HL-60/S4 treated with retinoic acid at 250 ng/mL for 4 days and 3 days (cell line): Measurements from ENCODE around the gene PIN4.
"Not testable (repeated sequence)": the region's sequence is repeated elsewhere in the genome, so short reads cannot be mapped to it uniquely, and the experiment has no call there.

Experiments used
- in situ Hi-C: fragments of 300-500 bp; cut with MboI; formaldehyde crosslinking; loops from 2 replicates; pipeline ENCODE4 v1.7.0; 2022; ENCODE audit warnings: low sequenced_read_pairs

The PIN4 gene

DNA sequence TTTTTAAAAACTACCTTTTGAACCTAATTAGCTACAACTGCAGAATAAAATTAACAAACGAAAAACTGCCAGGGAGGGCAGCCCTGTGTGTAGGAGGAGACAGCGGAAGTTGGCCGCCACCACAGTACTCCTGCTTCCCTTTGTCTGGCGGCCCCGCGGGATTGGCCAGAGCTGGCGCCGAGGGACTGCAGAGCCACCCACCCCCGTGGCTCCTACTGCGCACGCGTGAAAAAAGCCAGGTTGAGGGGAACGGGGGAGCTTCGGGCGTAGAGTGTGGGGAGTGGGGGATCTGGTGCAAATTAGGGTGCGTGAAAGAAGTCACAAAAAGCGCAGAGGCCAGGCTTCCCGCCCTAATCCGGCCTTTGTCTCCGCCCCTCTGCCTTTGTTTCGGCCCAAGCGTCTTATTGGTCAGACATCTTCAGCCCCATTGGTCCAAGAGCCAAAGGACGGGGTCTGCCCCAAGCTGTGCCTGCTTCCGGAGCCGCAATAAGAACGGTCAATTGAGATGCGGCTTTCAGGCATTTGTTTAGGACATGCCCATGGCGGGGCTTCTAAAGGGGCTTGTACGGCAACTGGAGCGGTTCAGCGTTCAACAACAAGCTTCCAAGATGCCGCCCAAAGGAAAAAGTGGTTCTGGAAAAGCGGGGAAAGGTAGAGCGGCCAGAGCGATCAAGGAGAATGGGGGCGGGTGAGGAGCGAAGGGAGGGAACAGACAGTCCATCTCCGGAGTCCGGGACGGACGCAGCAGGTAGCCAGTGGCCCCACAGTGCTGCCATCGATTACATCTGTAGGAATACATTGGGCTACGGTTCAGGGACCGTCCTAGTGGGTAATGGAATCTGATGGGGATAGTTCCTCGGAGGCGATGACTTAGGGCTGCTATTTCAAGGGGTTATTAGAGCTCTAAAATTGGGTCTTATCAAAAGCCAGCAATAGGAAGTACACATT is at the start of gene PIN4:
TSS of gene PIN4 (plus strand) at position 580 of the 948 bp plus-strand sequence. CDS start at position 609, 29 bp downstream.
- in situ Hi-C loops = no loop called here

DNA sequence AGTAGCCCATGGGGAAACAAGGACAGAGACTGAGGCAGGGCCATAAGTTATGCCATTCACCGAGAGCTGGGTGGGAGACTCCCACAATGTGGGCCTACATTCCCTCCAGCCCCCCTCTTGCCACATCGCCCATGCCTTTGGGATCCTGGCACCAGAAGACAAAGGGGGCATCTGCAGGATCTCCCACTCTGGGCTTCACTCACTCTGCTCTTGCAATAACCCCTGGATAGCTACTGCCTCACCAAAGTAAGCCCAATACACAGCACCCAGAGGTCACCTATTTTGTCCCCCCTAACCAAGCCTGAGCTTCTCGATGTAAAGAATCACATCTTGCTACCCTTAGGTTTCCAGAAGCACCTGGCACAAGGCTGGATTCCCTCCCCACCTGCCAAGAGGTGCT is 49.1 kb upstream of the PIN4 start:
- in situ Hi-C loops = no loop called here

DNA sequence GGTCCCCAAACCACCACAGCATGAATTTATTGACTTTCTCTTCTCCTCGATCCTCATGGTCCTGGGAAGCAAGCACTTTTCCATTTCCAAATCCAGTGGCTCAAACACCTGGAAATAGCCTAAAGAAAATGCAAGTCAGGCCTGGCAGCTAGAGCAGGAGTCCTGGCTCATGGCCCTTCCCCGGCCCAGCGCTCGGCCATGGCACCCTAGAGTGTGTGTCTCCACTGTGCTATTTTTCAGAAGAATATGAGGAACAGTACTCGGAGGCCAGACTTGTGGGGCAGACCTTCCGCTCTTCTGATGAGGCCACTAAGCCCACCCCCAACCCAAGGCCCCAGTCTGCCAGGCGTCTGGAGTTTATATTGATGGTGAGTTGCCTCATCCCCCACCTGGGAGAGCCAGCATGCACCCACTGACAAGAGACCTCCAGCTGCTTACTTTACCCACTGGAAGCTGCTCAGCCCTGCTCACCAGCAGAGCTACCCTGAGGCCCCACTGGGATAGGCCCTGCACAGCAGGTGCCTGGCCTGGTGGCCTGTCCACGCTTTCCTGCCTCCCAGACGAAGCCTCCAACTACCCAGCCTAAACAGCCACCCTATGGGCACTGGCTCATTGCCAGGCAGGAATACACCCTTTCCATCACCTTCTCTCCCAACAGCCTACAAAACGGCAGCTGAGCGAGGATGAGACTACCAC is 47.6 kb upstream of the PIN4 start:
- in situ Hi-C loops = no loop called here

DNA sequence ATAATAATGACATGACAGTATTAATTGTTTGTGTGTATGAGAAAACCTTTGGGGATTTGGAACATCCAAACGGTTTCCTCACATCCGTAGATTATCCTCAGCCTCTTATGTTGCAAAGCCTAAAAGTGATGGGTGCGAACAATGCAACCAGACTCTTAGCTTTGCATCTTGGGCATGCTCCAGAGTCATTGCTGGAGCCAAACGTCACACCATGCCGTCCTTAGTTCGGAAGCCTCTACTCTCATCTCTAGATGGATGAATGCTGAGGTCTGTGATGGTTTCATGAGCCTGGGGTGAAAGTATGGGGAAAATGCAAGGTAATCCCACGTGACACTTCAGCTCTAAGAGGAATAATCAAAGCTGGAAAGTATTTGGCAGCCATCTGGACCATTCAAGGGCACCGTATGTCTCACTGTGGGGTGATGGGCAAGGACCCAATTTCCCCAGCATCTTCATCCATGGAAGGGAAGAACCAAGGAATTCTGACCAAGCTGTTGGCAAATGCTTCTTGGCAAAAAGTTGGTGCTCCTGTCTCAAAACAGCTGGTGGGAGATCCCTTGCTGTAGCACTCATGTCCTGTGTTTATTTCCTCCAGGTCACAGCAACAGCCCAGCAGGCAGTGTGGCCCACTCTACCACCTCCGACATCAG is 43.6 kb upstream of the PIN4 start:
- in situ Hi-C loops = no loop called here

DNA sequence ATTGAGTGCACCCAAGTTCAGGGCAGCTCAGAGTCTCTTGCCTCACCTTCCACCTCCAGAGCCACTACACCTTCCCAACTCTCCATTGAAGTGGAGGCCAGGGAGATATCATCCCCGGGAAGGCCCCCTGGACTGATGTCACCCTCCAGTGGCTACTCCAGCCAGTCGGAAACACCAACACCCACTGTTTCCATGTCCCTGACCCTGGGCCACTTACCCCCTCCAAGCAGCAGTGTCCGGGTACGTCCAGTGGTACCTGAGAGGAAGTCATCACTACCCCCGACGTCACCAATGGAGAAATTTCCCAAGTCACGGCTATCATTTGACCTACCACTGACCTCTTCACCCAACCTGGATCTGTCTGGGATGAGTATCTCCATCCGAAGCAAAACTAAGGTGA is 42.0 kb upstream of the PIN4 start:
- in situ Hi-C loops = no loop called here

DNA sequence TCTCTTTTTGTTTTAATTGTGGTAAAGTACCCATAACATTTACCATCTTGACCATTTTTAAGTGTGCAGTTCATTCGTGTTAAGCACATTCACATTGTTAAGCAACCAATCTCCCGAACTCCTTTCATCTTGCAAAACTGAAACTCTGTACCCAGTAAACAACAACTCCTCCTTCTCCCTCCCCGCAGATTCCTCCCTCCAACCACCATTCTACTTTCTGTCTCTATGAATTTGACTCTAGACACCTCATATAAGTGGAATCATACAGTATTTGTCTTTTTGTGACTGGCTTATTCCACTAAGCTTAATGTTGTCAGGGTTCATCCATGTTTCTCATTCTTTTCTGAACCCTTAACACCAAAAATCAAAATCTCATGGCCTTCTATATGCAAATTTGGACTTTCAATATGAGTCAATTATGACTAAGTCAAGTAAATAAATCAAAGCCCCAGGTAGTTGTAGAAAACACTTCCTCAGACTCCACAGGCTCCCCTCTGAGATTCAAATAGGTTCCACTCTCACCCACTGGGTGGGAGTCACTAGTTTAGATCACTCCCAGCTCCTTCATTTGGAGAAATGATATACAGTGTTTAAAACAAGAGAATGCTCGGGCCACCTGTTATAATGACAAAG is 40.1 kb upstream of the PIN4 start:
- in situ Hi-C loops = no loop called here

DNA sequence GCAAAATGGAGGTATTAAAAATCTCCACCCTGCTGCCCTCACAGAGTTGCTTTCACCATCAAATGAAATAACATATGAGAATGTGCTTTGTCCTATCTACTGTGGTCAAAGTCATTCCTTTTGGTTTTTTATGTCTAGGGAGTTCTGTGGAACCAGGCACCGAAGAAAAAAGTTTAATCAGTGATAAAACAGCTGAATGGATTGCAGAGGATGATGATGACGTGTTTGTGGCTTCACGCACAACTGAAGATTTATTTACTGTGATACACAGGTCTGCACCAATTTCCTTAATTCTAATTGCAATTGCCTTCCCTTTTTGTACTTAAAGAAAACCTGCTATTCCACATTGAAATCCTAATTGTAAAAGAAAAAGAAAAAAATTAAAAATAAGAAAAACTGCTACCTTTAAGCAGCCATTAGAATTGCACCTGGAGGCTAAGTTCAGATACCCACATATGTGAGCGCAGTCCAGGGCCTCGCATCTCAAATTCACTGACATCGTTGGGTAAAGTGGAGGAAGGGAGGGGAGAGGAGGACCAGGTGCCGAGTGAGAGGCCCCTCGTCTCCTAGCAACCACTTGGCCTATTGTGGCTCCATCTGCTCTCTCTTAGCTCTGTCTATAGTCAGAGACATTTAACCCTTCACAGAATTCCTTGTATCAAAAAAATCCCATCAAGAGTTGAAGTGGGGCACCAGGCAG is 39.3 kb upstream of the PIN4 start:
- in situ Hi-C loops = no loop called here

DNA sequence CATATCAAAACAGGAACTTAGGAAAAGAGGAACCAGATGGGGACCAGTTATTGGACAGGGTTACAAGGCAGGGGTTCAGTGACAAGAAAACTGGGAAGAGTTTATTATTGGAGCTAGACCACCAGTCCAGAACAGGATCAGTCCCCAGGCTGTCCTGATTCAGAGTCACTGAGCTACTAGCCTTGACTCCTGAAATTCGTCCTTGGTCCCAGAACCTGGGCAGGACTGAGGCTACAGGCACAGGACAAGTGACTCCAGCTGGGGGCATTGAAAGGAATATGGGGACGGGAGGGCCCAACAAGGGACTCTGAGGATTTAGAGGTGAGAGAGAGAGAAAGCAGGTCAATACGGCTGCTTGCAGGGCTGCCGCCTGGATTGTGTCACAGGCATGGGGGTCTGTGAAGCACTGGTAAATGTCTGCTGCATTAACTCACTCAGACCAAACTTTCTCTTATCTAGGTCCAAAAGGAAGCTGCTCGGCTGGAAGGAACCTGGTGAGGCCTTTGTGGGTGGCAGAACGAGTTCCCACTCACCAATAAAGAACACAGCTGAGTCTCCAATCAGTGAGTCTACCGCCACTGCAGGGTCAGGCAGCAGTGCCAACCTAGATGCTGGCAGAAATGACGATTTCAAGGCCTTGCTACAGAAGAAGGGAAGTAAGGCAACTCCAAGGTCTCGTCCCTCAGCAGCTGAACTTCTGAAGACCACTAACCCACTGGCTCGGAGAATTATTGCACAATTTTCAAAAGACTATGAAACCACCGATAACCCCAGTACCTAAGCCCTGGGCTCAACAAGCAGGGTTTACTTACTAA is 38.6 kb upstream of the PIN4 start:
- in situ Hi-C loops = no loop called here

DNA sequence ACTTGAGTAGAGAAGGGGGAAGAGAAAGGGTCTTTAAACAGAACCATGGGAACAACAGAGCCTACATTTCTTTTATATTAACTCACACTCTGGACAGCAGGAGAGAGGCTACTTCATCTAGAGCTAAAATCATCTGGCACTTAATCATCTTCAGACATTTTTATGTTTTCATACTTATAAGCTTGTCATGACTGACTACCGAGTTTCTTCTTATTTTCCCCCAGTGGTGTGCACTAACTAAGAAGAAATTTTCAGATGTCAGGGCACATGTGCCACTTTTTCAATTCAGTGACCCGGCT is 38.0 kb upstream of the PIN4 start:
- in situ Hi-C loops = no loop called here

DNA sequence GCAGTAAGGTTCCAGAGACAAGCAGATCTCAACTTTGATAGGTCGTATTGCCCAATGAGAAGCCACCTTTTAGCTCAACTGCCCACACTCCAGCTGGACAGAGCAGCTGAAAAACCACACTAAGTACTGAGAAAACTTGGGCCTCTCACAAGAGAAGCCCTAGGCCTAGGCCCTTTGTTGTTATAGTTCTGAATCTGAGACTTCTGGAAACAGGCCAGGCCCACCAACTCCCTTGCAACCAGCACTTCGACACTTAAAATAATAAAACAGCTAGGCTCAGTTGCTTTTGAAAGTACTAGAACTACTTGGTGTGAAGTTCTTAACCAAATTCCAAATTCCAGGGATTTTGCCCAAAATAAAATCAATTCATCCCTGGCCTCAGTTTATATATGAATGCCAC is 36.4 kb upstream of the PIN4 start:
- in situ Hi-C loops = no loop called here

DNA sequence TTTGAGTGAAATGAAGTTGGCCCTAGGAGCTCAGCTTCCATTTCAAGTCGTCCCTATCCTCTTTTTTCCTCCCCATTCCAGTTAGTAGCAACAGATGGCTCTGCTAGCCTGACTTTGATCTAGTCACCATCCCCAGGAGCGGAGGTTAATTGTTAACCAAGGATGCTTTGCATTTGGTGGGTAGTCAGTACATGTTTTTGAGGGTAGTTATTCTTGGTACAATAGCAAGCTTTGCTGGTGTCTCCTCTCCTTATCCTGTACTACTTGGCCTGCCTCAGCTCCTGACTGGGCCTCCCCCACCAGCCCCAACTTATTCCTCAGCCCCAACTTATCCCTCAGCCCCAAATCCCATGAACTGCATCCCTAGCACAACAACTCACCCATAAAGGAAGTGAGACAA is 35.0 kb upstream of the PIN4 start:
- in situ Hi-C loops = no loop called here

DNA sequence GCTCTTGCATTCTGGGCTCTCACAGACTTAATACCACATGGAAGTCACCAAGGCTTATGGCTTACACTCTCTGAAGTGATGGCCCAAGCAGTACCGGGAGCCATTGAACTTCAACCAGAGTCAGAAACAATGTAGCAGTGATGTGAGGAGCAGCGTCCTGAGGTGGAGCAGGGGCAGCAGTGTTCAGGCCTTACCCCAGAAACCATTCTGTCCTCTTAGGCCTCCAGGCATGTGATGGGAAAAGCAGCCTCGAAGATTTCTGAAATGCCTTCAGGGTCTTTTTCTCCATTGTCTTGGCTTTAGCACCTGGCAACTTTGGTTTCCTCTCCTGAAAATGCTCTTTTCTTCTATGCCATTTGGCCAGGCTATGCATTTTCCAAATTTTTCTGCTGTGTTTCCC is 22.8 kb upstream of the PIN4 start:
- in situ Hi-C loops = no loop called here

DNA sequence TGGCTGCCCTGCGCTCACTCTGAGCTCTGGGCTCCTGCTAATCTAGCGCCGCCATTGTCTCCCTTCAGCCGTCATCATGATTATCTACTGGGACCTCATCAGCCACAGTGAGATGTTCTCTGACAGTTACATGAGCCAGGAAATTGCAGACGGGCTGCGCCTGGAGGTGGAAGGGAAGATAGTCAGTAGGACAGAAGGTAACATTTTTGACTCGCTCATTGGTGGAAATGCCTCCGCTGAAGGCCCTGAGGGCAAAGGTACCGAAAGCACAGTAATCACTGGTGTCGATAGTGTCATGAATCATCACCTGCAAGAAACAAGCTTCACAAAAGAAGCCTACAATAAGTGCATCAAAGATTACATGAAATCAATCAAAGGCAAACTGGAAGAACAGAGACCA is 21.8 kb upstream of the PIN4 start:
- in situ Hi-C loops = no loop called here

DNA sequence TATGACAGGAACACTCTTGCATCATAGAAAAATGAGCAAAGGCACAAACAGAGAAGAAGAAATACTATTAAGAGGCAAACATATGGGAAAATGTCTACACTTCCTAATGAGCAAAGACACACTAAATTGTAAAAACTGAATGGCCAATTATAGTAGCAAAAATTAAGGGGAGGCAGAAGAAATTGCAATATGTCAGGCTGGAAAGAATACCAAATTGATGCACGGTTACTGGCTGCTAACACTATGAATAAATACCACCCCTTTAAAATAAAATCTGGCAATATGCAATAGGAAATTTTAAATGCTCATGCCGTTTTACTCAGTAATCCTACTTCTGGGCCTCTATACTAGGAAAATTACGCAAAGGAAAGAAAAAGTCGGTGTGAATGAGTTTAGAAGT is 16.0 kb upstream of the PIN4 start:
- in situ Hi-C loops = no loop called here

DNA sequence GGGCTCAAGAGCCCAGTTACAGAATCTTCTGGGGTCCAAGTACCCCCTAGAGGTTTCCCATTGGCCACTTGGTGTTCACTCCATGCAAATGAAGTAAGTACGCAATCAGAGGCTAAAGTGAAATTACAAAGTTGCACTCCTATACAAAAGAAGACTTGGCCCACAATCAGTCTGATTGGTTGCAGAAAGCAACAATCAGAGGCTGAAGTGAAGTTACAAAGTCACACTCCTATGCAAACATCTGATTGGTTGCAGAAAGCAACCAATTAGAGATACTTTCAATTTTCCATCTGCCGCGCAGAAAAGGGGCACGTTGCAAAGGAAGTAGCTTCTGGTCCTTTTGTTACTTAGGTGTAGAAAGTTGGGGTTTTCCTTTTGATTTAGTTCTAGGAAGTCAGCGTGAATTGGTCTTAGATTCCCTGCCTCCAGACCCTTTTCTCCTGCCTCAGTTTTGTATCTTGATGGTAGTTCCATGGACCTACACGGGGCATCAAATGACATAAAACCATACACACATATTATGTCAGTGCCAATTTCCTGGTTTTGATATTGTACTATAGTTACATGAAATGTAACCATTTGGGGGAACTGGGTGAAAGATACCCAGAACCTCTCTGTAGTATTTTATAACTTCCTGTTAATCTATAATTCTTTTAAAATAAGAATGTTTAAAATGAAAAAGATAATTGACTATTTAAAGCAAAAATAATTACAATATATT is 12.4 kb upstream of the PIN4 start:
- in situ Hi-C loops = no loop called here

DNA sequence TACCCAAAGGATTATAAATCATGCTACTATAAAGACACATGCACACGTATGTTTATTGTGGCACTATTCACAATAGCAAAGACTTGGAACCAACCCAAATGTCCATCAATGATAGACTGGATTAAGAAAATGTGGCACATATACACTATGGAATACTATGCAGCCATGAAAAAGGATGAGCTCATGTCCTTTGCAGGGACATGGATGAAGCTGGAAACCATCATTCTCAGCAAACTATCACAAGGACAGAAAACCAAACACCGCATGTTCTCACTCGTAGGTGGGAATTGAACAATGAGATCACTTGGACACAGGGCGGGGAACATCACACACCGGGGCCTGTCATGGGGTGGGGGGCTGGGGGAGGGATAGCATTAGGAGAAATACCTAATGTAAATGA is 5.3 kb upstream of the PIN4 start:
- in situ Hi-C loops = not testable (repeated sequence)

DNA sequence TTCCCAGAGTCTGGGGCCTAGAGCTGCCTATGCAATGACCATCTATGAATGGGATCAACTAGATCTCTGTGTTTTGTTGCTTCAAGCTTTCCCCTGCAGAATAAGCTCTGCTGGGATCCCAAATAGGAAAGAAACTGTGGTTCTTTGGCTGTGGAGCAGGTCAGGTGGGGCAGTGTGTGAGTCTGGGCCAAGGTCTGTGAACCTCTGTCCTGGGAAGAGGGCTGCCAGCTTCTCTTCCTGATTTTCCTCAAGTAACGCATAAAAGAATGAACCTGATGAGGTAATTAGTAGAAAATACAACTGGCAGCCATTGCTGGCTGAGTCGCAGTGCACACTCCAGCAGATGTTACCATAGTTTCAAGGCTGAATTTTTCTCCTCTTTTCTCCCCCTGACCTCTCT is 4.6 kb upstream of the PIN4 start:
- in situ Hi-C loops = no loop called here

DNA sequence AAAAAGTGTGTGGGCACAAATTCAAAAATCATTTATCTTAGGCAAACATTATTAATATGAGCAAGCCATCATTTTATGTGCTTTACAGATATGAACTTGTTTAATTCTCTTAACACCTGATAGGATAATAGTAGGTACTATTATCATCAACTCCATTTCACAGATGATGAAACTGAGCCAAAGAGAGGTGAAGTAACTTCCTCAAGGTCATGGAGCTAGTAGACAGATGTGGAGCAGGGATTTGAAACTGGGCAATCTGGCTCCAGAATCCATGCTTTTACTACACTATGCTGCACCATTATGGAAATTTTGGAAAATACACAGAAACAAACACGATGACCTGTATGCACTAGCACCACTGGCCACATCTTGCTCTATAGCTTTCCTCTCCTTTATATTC is 1.0 kb upstream of the PIN4 start:
- in situ Hi-C loops = no loop called here

DNA sequence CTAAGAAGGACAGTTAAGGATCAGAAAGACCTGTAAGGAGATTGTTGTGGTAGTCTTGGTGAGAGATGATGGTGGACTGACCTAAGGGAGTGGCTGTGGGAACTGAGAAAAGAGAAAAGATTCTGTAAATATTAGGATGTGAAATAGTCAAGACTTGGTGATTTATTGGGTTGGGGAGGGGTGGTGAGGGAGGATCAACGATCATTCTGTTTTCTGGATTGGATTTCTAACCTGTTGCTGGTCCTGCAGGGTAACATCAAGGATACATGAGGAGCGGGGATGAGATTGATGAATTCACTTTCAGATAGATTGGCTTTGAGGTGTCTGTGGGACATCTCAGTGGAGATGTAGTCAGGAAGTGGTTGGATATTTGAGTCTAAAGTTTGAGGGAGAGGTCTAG is 1.4 kb downstream of the PIN4 start:
- in situ Hi-C loops = no loop called here
